ENCODE results near the gene CNTF. TPM values are rescaled to one million over a fixed set of nuclear protein-coding genes. Genes with fewer than 3 reads are reported as not detected.

The CNTF gene
- polyA plus RNA-seq, 3 donors, result 0.88 to 1.6 (median 1.6) TPM

DNA sequence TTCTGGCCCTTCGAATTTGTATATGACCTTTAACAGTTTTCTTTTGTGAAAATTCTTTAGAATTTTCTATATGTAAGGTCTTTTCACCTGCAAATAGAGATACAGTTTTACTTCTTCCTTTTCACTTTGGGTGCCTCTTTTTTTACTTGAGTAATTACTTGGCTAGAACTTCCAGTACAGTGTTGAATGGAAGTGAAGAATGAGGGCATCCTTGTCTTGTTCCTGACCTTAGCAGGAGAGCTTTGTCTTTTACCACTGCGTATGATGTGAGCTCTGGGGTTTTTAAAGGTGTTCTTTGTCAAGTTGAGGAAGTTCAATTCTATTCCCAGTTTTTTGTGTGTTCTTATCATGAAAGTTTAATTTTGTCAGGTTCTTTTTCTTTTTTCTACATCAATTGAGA is 22.0 kb upstream of the CNTF start:
- no peak for DNase-seq

DNA sequence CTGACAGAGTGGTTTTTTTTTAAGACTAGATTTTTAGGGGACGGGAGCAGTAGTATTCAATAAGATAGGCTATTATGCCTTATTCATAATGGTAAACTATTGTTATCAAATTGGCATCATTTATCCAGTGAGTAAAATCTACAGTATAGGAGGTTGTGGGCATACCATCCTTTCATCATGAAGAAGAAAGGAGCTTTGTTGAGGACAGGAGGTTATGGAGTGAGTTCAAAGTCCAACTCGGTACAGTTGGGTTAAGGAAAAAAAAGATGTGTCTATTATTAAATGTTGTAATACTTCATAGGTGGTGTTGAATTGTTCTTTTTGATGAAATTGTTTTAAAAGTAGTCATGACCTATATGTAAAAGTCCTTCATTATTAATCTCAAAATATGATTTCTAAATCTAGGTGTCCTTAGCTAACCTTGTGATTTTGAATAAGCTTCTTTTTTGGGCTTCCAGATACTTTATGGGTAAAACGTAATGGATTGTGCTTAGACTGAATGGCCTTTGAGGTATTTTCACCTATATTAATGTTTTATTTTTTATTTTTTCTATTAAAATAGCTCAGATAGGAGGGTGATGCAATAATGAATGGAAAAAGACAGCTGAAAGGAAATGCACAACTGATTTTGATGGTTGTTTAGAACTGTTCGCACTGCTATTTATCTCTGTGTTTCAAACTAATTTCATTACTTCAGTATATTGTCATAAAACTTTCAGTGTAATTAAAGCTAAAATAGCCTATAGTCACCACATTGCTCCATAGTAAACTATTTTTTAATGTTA is 15.3 kb upstream of the CNTF start:
- DNase-seq, result no peak

DNA sequence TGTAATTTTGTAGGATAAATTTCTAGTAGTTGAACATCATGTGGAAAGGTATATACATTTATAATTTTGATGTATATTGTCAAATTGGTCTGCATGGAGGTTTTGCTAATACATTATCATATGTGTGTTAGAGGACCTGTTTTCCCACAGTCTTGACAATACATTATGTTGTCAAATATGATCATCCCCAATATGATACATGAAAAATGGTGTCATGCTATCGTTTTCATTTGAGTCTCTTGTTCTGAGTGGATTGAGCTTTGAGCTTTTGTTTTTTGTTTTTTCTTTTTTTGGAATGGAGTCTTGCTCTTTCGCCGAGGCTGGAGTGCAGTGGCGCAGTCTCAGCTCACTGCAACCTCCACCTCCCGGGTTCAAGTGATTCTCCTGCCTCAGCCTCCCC is 14.1 kb upstream of the CNTF start:
- DNase-seq, result no peak

DNA sequence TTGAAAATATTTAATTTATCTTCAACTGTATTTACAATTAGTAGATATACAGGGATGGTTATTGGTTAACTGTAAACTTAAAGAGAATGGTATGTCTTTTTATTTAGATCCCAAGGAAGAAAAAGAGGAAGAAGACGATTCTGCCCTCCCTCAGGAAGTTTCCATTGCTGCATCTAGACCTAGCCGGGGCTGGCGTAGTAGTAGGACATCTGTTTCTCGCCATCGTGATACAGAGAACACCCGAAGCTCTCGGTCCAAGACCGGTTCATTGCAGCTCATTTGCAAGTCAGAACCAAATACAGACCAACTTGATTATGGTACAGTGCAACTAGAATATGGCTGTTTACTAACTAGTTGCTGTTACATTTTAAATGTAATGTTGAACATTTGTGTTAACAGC is 12.7 kb upstream of the CNTF start:
- no peak for DNase-seq

DNA sequence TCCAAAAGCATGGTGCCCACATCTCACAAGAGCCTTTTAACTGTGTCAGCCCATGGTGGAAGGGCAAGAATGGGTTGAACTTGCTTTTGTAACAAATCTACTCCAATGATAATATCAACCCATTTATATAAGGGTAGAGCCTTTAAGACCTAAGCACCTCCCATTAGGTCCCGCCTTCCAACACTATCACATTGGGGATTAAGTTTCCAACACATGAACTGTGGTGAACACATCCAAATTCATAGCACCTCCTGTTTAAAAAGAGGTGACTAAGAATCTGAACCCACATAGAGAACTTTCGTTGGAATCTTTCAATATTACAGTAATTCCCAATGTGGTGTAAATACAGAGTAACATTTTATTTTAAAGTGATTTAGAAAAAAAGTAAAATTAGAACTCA is 9.2 kb upstream of the CNTF start:
- no peak for DNase-seq

DNA sequence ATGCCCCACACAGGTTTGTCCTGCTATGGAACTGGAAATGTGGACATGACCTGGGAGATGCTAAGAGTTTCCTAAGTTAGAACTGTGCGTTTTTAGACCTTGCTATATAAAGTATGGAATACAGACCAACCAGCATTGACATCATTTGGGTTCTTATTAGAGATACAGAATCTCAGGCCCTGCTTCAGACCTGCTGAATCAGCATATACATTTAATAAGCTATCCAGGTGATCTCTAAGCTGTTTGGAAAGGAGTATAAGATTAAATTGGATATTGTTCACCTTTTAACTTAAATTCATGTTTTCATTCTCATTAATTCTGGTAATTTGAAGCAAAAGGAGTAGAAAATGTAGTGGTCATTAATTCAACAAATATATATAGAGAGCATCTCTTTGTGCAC is 6.9 kb upstream of the CNTF start:
- no peak for DNase-seq

DNA sequence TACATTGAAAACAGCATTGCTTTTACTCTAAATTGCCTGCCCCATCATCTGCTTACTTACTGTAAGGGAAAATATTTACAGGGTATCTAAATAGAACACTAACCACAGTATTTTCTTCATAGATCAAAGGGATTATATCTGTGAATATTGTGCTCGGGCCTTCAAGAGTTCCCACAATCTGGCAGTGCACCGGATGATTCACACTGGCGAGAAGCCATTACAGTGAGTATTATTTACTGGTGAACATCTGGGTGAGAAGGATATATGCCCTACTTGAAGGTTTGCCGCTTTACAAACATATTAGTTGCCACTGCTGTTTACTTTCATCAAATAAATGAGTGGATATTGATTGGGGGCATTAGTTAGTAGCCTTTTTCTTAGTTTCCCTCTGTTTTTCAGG is 5.9 kb upstream of the CNTF start:
- no peak for DNase-seq

DNA sequence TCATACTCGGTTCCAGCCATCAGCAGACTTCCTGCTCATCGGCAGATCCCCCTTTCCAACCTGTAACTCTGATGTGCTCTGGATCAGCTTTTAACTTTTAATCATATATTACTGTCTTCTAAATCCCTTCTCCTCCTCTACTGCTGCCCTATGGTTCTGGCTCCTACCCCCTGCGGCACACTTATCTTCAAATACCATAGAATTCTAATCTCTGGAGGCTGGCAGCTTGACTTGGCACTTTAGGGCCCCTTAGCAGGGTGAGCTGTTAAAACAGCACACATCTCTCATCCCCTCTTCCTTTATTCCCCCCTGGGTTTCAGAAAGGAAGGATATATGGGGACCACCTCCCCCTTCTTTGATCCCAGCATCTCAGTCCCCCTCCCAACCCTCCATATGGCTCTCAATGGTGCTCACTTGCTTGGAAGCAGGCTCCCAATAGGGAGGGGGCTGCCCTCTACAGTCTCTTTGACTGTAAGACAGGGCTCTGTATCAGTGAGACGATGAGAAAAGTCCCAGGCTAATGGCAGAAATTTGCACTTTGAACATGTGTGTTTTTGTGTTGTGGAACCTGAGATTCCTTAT is 4.4 kb upstream of the CNTF start:
- DNase-seq, result no peak

DNA sequence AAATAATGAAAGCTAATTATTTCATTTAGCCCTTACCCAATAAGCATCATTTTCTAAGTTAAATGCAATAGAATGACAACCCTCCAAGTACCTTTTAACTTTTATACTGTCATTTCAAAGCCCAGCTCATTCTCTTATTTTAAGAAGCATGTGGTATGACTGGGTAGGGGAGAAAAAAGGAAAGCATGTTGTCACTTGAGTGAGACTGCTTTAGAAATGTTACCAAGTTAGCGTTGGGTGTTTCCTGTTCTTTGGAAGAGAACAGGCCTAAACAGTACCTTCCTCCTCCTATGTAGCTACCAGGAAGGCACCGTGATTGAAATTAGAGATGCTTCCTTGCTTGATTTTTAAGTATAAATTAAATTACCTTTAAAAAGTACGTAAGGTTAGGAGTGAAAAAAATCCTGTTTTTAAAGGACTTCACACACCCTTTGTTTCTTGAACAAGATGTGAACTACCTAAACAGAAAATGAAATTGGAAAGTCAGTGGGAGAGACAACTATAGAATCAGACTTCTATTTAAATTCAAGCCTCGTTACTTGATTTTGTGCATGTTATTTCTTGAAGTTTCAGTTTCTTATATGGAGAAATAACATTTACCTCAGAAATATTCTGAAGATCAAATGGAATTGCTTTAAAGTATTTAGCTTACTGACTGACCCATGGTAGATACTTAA is 741 bp upstream of the CNTF start:
- DNase-seq, result no peak

DNA sequence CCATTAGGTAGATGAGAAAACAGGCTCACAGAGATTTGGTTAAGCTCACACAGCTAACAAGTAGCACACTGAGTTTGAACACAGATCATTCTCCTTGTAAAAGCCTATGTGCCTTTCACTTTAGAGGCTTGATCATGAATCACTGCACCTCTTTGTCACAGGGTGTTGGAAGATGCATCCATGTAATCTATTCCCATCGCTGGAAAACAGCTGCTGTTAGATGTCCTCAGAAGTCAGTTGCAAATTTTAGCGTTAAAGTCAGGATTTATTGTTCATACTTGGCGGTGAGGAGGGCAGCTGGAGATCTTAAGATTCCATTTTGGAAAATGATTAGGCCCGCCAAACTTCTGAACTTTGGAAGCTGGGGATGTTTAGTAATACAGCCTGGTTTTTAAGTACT is 2.6 kb downstream of the CNTF start:
- DNase-seq, result no peak

DNA sequence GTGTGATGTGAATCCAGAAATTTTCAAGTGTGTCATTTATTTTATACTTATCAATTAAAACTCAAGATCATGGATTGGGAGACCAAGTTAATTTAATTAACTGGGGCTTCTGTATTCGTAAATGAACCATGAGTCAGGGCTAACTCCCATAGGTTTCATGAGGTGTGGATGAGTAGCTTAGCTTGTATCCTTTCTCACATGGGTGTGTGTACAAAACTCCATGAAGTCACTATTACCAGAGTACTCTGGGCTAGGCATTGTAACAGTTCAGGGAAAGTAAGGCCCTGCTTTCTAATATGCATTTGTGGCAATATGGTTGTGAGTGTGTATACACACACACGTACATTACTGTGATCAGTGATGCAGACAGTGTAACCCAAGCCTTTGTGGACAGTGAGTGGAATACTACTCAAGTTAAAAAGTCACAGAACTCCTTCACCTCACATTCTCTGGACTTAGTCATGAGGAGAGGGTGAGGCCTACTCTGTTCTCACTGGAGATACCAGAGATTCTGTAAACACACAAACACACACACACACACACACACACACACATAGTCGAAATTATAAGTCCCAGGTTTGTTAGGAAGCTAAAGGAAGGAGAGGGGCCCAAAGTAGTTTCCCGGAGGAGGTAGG is 3.5 kb downstream of the CNTF start:
- DNase-seq, result peak; percentile 44

DNA sequence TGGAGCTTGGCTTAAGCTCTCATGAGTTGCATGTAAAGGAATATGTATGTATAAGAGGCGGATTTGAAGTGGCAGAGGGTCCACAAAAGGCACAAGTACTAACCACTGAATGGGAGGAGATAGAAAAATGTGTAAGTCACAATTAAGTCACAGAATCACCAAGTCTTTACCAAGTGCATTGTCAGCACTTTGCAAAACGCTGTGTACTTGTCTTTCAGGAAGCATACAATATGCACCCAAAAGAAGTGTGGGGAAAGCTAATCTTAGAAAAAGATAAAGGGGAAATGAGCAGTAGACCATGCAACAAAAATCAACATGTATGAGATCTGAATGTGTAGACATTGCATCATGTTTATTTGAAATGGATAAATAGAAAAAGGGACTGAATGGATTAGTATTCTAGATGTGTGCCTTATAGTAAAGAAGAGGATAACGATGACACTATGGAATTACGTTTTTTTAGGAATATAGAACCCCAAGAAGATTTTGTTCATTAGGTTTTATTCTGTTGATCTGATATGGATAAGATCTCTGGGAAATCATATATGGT is 4.5 kb downstream of the CNTF start:
- no peak for DNase-seq

DNA sequence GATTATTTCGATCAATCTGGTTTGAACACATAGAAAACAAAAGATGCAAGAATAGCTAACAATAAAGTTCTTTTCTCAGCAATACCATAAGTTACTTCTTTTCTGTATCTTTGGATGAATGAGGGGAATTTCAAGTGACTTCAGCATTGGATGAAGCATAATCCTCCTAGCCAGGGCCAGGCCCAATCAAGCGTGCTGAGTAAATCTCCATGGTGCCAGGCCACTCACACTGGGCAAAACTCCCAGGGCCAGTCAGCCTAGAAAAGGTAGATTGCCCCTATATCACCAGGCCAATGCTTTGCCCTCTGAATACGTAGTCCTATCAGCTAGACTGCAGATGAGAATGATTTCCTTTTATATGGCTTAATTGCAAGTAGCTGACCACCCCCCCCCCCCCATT is 6.0 kb downstream of the CNTF start:
- DNase-seq, result no peak

DNA sequence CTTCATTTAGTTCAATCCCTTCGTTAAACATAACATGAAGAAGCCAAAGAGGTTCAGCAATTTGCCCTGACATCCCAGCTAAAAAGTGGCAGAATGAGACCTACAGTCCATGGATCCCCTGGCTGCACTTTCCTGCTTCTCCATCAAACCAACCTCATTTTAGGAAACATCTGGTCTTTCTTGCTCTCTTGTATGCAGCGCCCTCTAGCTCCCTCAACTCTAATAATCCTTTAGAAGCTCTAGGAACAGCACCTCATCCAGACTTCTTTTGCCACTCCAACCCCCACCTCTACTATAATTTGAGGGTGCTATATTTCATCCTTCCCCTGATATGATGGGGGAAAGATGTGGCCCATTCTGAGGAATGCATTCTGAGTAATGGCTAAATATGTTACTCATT is 7.4 kb downstream of the CNTF start:
- no peak for DNase-seq

DNA sequence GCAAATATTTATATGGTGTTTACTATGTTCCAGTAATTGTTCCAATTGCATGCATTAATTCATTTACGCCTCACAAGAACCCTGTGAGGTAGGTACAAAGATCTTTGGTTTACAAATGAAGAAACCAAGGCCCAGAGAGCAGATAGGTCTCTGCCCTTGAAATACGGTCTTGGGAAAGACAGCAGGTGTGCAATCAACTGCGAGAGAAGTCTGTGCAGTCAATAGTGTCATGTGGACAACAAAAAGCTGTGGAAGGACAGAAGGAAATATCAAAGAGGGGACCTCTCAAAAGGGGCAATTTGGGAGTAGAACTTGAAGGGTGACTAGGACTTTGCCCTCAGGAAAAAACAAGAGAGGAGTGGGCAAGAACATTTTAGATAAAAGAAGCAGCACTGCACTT is 8.9 kb downstream of the CNTF start:
- no peak for DNase-seq

DNA sequence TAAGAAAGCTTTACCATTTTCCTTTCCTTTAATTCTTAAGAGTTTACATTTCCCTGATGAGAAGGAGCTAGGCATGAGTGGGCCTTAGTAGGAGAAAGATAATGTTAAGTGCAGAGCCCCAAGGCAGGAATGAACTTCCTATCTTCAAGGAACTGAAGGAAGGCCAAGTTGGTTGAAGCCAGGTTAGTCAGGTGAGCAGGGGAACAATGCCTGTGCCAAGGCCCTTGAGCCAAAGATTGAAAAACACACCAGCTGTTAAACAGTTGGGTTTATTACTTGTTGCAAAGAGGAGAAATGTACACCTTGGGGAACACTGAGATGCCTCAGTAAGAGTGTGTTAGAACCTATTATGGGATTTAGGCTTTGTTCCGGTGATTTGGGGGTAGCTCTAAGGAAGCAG is 10.0 kb downstream of the CNTF start:
- no peak for DNase-seq

DNA sequence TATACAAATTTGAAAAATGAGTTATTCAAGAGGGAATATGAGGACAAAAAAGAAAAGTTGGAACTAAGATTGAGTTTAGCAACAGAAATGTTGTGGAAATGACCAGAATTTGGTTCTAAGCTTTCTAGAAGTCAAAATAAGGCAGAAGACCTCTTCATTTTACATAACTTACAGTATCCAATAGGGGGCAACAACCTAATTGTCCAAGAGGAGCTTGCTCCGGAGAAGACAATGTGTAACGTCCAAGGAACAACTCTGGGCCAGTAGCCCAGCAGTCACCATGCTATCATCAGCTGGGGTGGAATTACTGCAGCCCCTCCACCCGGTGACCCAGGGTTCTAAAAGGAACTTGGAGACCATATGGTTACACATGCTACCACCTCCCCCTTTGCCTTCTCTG is 14.1 kb downstream of the CNTF start:
- DNase-seq, result no peak

DNA sequence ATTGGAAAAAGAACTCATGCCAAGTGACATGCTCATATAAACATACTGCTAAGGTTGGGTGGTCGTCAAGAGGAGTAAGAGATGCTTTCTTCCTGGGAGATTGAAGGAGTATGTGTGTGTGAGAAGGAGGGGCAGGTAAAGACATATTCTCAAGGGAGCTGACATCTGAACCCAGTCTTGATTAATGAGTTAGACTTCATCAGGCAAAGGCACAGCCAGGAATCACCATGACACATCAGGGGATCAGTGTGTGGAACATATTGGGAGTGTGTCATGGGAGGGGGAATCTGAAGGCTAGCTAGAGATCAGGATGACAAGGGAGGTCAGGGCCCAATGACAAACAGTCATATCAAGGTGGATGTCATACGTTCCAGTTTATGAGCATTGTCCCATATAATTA is 14.9 kb downstream of the CNTF start:
- no peak for DNase-seq

DNA sequence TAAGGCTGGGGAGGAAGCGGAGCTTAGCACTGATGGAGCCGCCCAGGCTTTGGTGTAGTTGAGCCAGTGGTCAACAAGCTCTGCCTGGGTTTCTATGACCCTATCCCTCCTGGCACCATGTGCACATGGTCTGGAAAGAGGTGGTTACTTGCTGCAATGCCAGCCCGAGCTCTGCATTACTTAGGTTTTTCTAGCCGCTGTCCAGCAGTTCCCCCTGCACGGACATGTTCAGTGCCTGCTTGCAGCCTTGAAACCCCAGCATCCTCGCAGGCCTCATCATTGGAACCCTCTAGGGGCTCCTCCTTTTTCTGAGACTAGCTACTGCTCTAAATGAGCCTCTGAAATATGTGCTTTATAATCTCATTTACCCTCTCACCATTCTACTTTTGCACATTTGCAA is 16.6 kb downstream of the CNTF start:
- DNase-seq, result no peak

DNA sequence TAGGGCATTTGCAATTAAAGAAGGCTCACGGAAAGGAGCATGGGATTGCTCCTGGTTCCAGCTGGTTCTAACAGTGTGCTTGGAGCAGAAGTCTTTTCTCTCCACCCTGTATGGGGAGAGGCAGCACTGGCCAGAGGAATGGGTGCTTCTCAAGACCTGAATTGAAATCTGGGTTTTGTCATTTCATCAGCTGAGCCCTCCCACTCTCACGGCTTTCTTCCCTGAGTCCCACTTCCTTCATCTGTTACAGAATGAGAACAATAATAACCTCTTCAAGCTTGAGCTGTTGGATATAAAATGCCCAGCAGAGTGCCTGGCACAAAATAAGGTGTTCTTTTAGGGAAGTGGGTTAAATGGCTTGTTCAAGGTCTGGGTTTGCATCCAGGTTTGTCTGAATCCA is 17.2 kb downstream of the CNTF start:
- DNase-seq, result no peak

DNA sequence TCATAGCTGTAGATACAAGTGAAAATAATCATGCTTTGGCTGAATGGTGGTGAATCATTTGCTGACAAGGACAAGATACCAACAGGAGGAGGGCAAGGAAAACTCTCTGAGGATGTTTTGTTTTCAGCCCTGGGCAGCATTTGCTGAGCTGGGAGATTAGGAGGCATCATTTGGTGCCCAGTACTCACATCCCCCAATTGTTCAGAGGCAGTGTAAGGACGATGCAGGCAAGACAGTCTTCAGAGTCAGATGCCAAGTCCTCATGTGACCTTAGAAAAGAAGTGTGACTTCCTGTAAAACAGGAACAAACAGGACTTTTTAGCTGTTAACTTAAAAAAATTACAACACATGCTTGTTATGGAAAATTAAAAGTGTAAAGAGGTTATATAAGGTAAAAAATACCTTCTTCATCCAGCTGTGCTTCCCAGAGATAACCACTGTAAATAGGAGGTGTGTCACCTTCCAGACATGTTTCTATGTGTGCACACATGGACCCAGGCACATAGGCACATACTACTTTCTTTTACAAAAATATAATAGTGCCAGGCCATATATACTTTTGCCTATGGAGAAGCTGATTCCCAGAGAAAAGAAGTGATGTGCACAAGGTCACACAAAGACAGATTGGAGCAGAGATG is 18.0 kb downstream of the CNTF start:
- DNase-seq, result no peak

DNA sequence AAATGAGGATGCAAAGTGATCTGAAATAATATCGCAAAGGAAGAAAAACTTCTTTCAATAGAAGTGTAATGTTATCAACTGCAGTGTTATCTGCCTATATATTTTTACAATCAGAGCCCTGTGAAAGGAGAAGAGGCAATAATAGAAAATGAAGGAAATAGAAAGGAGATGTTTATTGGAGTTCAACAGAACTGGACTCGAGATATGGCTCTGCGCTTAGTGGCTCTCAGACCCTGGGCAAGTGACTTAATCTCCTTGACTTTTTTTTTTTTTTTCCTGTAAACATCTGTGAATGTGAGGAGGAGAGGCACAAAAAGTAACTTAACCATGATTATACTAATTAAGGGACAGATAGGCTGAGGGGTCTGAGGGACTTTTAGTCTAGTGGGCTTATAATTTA is 18.9 kb downstream of the CNTF start:
- DNase-seq, result no peak

Data from renal pelvis (tissue), 4 donors.